ENCODE results near the gene TMEFF2.
A peak's percentile ranks its signal among the peaks of the same experiment; 100 is the strongest.

TMEFF2 gene

GRCh38 chr2:191965733-191966132, 229.0 kb downstream of the TMEFF2 start:
- no peak for DNase-seq (ENCODE audit: low read depth)

- no peak for DNase-seq (ENCODE audit: low read depth)
Measured at GRCh38 chr2:191961556-191961955, 233.2 kb downstream of the TMEFF2 start.

GRCh38 chr2:191959209-191959608, 235.5 kb downstream of the TMEFF2 start:
- DNase-seq (ENCODE audit: low read depth): peak; percentile 13

GRCh38 chr2:191957996-191958860, 236.5 kb downstream of the TMEFF2 start:
- peak; percentile 22 for DNase-seq (ENCODE audit: low read depth)

GRCh38 chr2:191954451-191954850, 240.3 kb downstream of the TMEFF2 start:
- DNase-seq (ENCODE audit: low read depth): peak; percentile 28

- no peak for DNase-seq (ENCODE audit: low read depth)
Measured at GRCh38 chr2:191952515-191953270, 242.0 kb downstream of the TMEFF2 start.

DNA sequence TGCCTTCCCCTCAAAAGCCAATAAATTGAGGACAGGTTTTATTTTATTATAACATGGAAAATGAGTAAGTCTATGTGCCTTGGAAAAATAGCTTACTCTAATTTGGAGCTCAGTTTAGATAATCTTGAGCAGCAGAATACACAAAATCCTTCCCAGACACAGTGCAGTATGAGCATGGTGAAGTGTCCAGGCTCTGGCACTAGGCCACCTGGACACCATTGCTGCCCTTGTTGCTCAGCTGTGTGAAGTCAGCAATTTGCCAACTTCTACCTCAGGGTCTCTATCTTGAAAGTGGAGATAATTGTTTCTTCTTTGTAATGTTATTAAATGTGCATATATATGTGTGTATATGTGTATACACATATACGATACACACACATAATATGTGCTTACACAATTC, 242.9 kb downstream of the TMEFF2 start:
- no peak for DNase-seq (ENCODE audit: low read depth)

DNA sequence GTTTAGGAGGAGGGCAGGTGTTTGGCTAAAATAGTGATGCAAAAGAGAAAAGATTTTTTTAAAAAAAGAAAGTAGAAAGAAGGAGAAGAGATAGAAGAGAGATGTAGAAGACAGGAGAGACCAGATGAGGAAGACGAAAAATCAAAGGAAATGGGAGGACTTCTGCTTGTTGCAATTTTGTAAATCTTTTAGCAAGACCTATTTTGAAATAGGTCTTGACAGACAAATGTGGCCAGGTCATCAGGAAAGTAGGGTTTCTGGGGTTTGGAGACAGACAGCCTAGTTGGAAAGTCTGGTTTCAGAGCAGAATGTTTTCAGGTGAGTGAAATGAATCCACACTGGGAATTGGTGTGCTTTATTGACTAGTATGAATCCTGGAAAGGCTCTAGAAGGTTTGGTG, 243.4 kb downstream of the TMEFF2 start:
- DNase-seq (ENCODE audit: low read depth): no peak

DNA sequence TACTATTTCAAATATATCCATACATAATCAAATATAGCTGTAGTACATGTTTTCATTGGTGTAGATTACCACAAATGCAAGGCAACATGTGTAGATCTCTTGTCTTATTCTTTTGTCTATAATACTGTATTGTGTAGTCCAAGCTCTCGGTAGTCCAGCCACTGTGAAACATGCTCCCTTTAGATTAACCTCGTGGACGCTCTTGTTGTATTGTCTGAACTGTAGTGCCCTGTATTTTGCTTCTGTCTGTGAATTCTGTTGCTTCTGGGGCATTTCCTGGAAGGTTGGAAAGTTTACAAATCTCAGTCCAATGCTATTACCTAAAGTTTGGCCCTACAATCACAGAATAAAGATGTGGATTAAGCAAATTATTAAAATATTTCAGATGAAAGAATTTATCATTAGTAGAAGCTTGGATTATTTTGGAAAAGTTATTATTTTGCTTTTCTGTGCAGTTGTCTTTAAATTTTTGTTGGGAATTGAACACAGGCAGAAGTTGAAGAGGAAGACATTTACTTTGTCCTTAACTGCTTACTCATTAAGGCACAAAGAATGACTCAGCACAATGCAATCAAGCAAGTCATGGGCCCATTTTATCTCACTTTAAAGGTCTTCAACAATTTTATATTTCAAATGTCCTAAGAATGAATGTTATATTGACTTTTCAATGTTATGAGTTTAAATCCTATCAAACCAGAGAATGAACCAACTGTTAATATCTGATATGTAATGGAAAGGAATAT, 244.4 kb downstream of the TMEFF2 start:
- DNase-seq (ENCODE audit: low read depth): peak; percentile 70

- no peak for DNase-seq (ENCODE audit: low read depth)
Measured at GRCh38 chr2:191947235-191947634, 247.5 kb downstream of the TMEFF2 start.

DNA sequence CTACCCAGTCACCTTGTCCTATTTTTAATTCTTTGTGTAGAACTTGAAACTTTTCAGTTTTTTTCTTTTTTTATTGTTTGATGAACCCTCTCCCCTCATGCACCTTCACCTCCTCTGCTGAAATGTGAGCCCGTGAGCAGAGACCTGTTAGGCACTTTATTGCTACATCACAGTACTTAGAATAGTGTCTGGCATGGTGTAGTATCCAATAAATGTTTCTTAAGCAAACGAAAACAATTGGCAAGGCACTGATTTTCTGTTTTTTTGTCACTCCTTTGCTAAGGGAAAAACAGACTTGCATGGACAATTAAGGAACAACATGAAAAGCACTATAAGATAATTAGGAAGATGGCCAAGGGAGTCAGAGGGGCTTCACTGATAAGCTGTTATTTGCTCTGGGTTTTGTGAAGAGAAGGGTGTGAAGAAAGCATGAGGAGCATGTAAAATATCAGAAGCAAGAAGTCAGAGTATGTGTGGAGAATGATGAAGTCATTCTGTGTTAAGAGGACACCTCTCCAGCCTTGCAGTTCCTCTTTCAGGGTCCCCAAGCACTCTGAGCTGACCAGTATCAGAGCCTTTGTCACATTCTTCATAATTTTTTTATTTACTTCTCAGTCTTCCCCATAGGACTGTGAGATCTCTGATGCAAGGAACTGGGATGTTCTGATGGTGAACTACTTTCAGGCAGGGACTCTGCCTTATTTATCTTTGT, 248.1 kb downstream of the TMEFF2 start:
- no peak for DNase-seq (ENCODE audit: low read depth)

- DNase-seq (ENCODE audit: low read depth): no peak
Measured at GRCh38 chr2:191945623-191946022, 249.1 kb downstream of the TMEFF2 start.

- DNase-seq (ENCODE audit: low read depth): no peak
Measured at GRCh38 chr2:191942739-191943103, 252.0 kb downstream of the TMEFF2 start.

GRCh38 chr2:191942090-191942738, 252.5 kb downstream of the TMEFF2 start:
- peak; percentile 54 for DNase-seq (ENCODE audit: low read depth)

DNA sequence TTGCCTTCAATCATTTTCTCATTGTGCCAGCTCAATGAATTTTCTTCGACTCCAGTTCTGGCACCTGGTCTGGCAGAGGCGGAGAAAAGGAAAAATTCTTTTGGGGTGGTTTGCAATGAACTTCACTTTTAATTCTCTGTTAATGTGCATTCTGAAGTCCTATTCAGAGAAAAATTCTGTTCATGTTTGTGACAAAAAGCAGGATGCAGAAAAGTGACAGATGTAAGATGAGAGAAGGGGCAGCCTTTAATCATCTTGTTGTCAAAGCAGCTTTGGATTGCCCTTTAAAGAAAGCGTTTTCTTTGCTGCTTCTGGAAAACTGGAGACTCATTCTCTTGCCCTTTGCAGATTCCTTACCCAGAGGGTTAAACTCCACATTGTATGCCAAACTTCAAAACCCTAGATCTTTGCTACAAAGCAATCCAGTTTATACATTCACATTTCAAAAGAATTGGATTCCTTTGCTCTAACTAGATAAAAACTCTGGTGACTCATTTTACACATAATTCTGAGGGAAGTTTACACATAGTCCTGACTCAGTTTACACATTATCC, 253.3 kb downstream of the TMEFF2 start:
- no peak for DNase-seq (ENCODE audit: low read depth)

DNA sequence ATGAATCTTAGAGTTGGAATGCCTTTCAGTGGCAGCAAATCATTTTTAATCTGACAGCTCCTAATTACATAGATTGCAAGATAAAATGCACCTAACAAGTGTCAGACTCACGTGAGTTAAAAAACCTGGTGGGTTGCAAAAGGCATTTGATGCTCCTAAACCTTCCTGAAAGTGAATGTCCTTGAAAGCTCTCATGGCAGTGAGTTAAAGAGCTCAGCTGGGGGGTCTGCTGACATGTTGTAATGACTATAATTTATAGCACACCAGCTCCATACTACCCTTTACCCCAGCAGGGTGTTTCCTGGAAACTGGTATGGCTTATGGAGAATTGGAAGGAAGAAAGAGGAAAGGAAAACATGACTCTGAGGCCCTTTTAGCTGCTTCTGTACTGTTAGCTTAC, 256.0 kb downstream of the TMEFF2 start:
- DNase-seq (ENCODE audit: low read depth): no peak

DNA sequence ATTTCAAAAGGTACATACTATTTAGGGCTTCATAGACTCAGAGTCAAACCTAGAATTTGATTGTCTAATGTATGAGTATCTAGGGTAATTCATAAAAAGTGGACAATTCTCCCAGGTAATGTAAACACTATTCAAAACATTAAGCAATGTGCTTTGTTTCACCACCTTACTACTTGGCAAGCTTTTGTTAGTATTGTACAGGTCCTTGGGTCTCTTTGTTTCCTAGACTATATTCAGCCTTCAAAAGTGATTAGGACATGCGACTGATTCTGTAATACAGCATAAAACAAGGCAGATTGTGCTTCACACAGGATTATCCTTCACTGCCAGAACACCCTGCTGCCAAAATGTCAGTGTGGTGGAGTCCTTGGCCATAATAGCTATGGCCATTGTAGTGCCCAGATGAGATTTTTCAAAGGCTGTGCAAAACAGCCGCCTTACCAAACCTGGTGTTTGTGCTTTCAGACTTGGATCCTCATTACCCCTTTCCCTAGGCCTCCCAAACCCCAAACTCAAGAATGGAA, 257.8 kb downstream of the TMEFF2 start:
- no peak for DNase-seq (ENCODE audit: low read depth)

GRCh38 chr2:191935247-191935646, 259.5 kb downstream of the TMEFF2 start:
- no peak for DNase-seq (ENCODE audit: low read depth)

GRCh38 chr2:191933307-191934105, 261.2 kb downstream of the TMEFF2 start:
- peak; percentile 46 for DNase-seq (ENCODE audit: low read depth)

DNA sequence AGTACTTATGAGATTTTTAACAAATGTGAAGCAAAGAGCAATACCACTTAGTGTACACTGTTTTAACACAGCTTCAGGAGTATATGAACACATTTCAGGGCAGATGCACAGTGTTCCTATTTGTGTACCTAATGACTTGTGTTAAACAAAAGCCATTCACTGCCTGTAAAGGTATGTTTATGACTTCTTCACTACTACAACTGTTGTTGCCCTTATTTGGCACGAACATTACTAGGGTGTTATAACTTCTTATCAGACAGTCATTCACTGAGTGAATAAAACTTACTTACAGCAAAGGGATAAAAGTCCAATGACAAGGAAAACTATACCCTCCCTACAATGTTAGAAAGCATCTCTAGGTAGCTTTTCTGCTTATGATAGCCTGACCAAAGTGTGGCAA, 262.4 kb downstream of the TMEFF2 start:
- DNase-seq (ENCODE audit: low read depth): no peak
